Measurements from ENCODE around the gene PDE1A. TPM values are rescaled to one million over a fixed set of nuclear protein-coding genes. Genes with fewer than 3 reads are reported as not detected.

Gene PDE1A
- total RNA-seq, 6 experiments from 2014 or later: 0.58 to 2.2 (median 1.4) TPM

- H3K27me3 ChIP-seq: no peaks in the 10 kb centered on the region
- intact Hi-C loops (cut with DNase I): no loop called here
- 0% methylated on average over 1 of the region's 2 CpGs for WGBS (ENCODE audit: insufficient coverage, low coverage, low lambda C conversion rate, missing lambda C conversion rate)
- H3K4me3 ChIP-seq: no peak overlapping the region
- ATAC-seq: no peak
- no peaks in the 10 kb centered on the region for H3K36me3 ChIP-seq
- DNase-seq: no peak
- TF ChIP-seq CTCF (IDR thresholded peaks at IDR 0.05): no peak
- no peak for TF ChIP-seq POLR2A (IDR thresholded peaks at IDR 0.05)
- no peaks in the 10 kb centered on the region for H3K4me1 ChIP-seq
- H3K9me3 ChIP-seq: no peaks in the 10 kb centered on the region
- no peak overlapping the region for H3K27ac ChIP-seq
These were observed 198.8 kb downstream of the PDE1A start for GRCh38 chr2:182228073-182228473.

- ATAC-seq: no peak
- intact Hi-C loops (cut with DNase I): no loop called here
- H3K4me3 ChIP-seq: no peak overlapping the region
- H3K27me3 ChIP-seq: no peaks in the 10 kb centered on the region
- 71% methylated on average over 4 of the region's 4 CpGs for WGBS (ENCODE audit: insufficient coverage, low coverage, low lambda C conversion rate, missing lambda C conversion rate)
- H3K4me1 ChIP-seq: no peaks in the 10 kb centered on the region
- no peak overlapping the region for H3K27ac ChIP-seq
- no peak for DNase-seq
- no peaks in the 10 kb centered on the region for H3K36me3 ChIP-seq
- no peaks in the 10 kb centered on the region for H3K9me3 ChIP-seq
- TF ChIP-seq CTCF (IDR thresholded peaks at IDR 0.05) (no peak), POLR2A (IDR thresholded peaks at IDR 0.05) (no peak)
These were observed 200.0 kb downstream of the PDE1A start for GRCh38 chr2:182226807-182227206.

- H3K27me3 ChIP-seq: no peaks in the 10 kb centered on the region
- H3K27ac ChIP-seq: no peak overlapping the region
- TF ChIP-seq CTCF (IDR thresholded peaks at IDR 0.05): no peak
- TF ChIP-seq POLR2A (IDR thresholded peaks at IDR 0.05): no peak
- intact Hi-C loops (cut with DNase I): no loop called here
- H3K4me3 ChIP-seq: no peak overlapping the region
- H3K9me3 ChIP-seq: no peaks in the 10 kb centered on the region
- WGBS (ENCODE audit: insufficient coverage, low coverage, low lambda C conversion rate, missing lambda C conversion rate): 82% methylated on average over 3 of the region's 3 CpGs
- no peaks in the 10 kb centered on the region for H3K4me1 ChIP-seq
- no peak for ATAC-seq
- no peak for DNase-seq
- H3K36me3 ChIP-seq: no peaks in the 10 kb centered on the region
These were observed 202.2 kb downstream of the PDE1A start for GRCh38 chr2:182224669-182225068.

GRCh38 chr2:182220998-182221397 lies 205.8 kb downstream of the PDE1A start:
- DNase-seq (no peak), ATAC-seq (no peak)
- TF ChIP-seq CTCF (IDR thresholded peaks at IDR 0.05): no peak
- TF ChIP-seq POLR2A (IDR thresholded peaks at IDR 0.05): no peak
- H3K4me3 ChIP-seq: no peak overlapping the region
- intact Hi-C loops (cut with DNase I): no loop called here
- no peak overlapping the region for H3K27ac ChIP-seq
- no peaks in the 10 kb centered on the region for H3K4me1 ChIP-seq
- WGBS (ENCODE audit: insufficient coverage, low coverage, low lambda C conversion rate, missing lambda C conversion rate): 44% methylated on average over 3 of the region's 3 CpGs
- H3K36me3 ChIP-seq: no peaks in the 10 kb centered on the region
- no peaks in the 10 kb centered on the region for H3K9me3 ChIP-seq
- H3K27me3 ChIP-seq: no peaks in the 10 kb centered on the region

GRCh38 chr2:182220335-182220734 lies 206.5 kb downstream of the PDE1A start:
- intact Hi-C loops (cut with DNase I): no loop called here
- H3K4me1 ChIP-seq: no peaks in the 10 kb centered on the region
- H3K36me3 ChIP-seq: no peaks in the 10 kb centered on the region
- no peak overlapping the region for H3K27ac ChIP-seq
- no peak for ATAC-seq
- no peaks in the 10 kb centered on the region for H3K9me3 ChIP-seq
- no peaks in the 10 kb centered on the region for H3K27me3 ChIP-seq
- no peak overlapping the region for H3K4me3 ChIP-seq
- no peak for TF ChIP-seq CTCF (IDR thresholded peaks at IDR 0.05)
- no peak for TF ChIP-seq POLR2A (IDR thresholded peaks at IDR 0.05)
- WGBS (ENCODE audit: insufficient coverage, low coverage, low lambda C conversion rate, missing lambda C conversion rate): 40% methylated on average over 1 of the region's 1 CpG
- DNase-seq: no peak

Measured in right lobe of liver (tissue), 6 donors.